Effector CD4-positive, alpha-beta T cell (primary cell): ENCODE measurements around the gene HOXA1.
"Not testable (repeated sequence)": the region's sequence is repeated elsewhere in the genome, so short reads cannot be mapped to it uniquely, and the experiment has no call there.

Experiments
- DNase-seq: peaks from one replicate; pipeline ENCODE4 v3.0.0-alpha.2; 2020

HOXA1 gene

GRCh38 chr7:27045066-27045465, 50.7 kb downstream of the HOXA1 start:
- not testable (repeated sequence) for DNase-seq
